Placental epithelial cell (primary cell): ENCODE measurements around the gene ACADM. TPM values are rescaled to one million over a fixed set of nuclear protein-coding genes. Genes with fewer than 3 reads are reported as not detected.

Experiments used
- small RNA-seq: library from RNA; depleted of rRNA; stranded (forward); fragments of <200 nt; gene quantifications from one replicate; pipeline ENCODE3, GENCODE V24; 2012
- total RNA-seq: library from RNA; depleted of rRNA; stranded (reverse); fragments of >200 nt; gene quantifications from 2 replicates; pipeline ENCODE4 v1.2.3, GENCODE V29; 2012

The ACADM gene
- 18.8 and 33.8 TPM in 2 replicates for total RNA-seq

DNA sequence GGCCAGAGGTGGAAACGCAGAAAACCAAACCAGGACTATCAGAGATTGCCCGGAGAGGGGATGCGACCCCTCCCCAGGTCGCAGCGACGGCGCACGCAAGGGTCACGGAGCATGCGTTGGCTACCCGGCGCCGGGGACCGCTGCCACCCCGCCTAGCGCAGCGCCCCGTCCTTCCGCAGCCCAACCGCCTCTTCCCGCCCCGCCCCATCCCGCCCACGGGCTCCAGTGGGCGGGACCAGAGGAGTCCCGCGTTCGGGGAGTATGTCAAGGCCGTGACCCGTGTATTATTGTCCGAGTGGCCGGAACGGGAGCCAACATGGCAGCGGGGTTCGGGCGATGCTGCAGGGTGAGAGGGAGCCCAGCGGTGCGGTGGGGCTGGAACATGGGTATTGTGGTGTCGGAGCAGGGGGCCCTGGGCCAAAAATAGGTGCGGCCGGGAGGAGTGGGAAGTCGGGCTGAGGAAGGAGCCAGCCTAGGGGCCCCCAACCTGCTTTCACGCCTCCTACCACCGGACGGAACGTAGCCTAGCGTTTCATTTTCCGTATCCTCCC is at the start of gene ACADM:
TSS of gene ACADM (plus strand) at position 238 of the 551 bp plus-strand sequence. CDS start at position 317, 79 bp downstream.

DNA sequence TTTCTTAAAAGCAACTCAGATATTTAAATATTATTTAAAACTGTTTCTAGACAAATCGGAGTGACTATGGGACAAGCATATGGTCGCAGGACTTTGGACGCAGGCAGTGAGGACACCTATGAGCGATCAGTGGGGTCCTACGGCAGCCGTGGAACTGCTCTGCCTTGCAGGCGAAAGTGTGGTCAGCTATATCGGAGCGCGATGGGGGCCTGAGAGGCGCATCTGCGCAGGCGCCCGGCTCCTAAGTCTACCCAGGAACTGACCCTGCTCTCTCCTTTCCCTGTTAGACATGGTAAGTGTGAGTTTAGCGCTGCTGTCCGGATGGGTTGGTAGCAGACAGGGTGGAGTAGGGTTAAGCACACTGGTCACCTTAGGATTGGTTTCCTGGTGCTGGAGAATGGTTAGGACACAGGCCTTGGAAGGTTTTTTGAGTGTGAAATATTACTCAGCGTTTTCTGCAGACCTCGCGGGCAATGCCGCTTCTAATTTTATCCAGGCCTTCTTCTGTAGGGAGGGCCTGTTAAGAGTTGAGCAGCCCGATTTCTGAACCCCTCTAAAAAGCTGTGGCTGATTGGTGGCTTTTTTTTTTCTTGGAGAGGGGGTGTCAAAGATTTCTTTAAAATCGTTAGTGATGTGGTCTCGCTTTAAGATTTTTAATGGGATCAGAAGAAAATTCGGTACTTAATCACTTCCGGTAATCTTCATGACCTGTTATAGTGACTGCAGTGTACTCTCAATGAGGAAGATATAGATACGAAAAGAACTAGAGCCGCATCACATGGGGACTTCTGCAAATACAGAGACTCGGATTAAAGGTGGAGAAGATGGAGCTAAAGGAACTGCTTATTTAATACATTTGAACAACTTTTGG is 61.7 kb downstream of the ACADM start, which contains the start of gene RABGGTB:
TSS of gene RABGGTB (plus strand) at position 274 of the 871 bp plus-strand sequence. CDS start at position 290, 16 bp downstream.

DNA sequence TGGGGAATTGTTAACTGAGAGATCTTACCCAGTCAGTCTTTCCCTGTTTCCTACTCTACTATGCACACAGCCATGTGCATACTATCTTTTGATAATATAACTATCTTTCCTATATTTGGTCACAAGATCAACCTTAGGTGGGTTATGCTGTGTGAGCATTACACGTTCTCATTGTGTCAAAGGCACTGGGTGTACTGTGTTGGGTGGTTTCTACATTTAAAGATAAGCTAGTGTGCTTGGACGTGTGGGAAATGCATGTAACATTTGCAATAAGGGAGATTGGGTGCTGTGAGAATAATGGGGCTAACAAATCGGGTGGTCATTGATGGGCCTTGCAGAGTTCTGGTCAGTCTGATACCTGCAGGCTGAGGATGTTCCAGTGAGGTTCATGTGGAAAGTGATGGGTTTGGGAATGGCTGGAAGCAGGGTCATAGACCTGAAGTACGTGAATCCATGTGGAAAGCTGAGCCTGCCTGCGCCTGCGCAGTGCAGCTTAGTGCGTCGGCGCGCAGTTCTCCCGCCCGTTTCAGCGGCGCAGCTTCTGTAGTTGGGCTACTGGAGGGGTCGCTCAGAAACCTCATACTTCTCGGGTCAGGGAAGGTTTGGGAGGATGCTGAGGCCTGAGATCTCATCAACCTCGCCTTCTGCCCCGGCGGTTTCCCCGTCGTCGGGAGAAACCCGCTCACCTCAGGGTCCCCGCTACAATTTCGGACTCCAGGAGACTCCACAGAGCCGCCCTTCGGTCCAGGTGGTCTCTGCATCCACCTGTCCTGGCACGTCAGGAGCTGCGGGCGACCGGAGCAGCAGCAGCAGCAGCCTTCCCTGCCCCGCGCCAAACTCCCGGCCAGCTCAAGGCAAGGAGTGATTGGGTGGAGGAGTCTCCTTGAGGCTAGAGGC is 72.1 kb downstream of the ACADM start, which contains the start of gene MSH4:
TSS of gene MSH4 (plus strand) at position 507 of the 897 bp plus-strand sequence. CDS start at position 611, 104 bp downstream.

Small RNA genes within 50 kb of the gene (small RNA-seq; reads per million reads assigned to genes)
- gene SNORD45A (not detected), gene SNORD45B (not detected), gene SNORD45C (not detected)

Other genes with a start within 250 kb of the ACADM start
- 0.39 and 1.7 TPM in 2 replicates for gene SLC44A5, start 113.6 kb upstream of the ACADM start, total RNA-seq
- gene RABGGTB, start 61.5 kb downstream of the ACADM start, total RNA-seq, result 67.9 and 109 TPM in 2 replicates
- gene MSH4, start 72.2 kb downstream of the ACADM start, total RNA-seq, result under 0.01 TPM in 1 of 2 replicates, not detected in the other
- gene ASB17, start 207.7 kb downstream of the ACADM start, total RNA-seq, result not detected in 2 replicates